Tibial nerve (tissue), 4 donors: ENCODE measurements around the gene BCCIP. TPM values are rescaled to one million over a fixed set of nuclear protein-coding genes. Genes with fewer than 3 reads are reported as not detected.
A peak's percentile ranks its signal among the peaks of the same experiment; 100 is the strongest.

ENCODE experiments used
- DNase-seq, 2 donors: peaks; one replicate each; pipeline ENCODE4 v3.0.0-alpha.2; 2019; ENCODE audit warnings: low spot score in 2 of 2
- H3K27ac ChIP-seq, 4 donors: fragments of 200-600 bp; sonication (generic) in 3 of 4; one replicate each; pipeline ENCODE4 v1.5.1; 2017 to 2019; ENCODE audit warnings: mild to moderate bottlenecking in 1 of 4
- H3K27me3 ChIP-seq, 2 donors: fragments of 200-600 bp; sonication (generic) in 1 of 2; one replicate each; pipeline versions ENCODE4 v1.5.1 to v1.6.0; 2017 to 2019
- H3K36me3 ChIP-seq, 3 donors: fragments of 200-600 bp; sonication (generic); one replicate each; pipeline ENCODE4 v1.5.1; 2018 to 2019
- H3K4me1 ChIP-seq, 4 donors: fragments of 200-600 bp; sonication (generic) in 3 of 4; one replicate each; pipeline ENCODE4 v1.5.1; 2017 to 2019
- H3K4me3 ChIP-seq, 4 donors: fragments of 200-600 bp; sonication (generic) in 3 of 4; one replicate each; pipeline ENCODE4 v1.5.1; 2017 to 2019; ENCODE audit warnings: mild to moderate bottlenecking in 1 of 4, moderate library complexity in 1 of 4
- H3K9me3 ChIP-seq, 4 donors: fragments of 200-600 bp; sonication (generic) in 3 of 4; one replicate each; pipeline ENCODE4 v1.5.1; 2017 to 2019
- EP300 ChIP-seq, 2 donors: sonication (generic); formaldehyde crosslinking; IDR thresholded peaks; one replicate each; pipeline ENCODE4 v1.6.1; 2017; ENCODE audit warnings: antibody characterized with exemption in 2 of 2, mild to moderate bottlenecking in 1 of 2
- POLR2A ChIP-seq, 2 donors: fragments of 450-650 bp; IDR thresholded peaks; one replicate each; pipeline ENCODE4 v1.6.1; 2017; ENCODE audit warnings: antibody characterized with exemption in 2 of 2, mild to moderate bottlenecking in 2 of 2, moderate library complexity in 2 of 2
- WGBS, 2 donors: methylation state at CpG; one replicate each; pipeline ENCODE4 v1.1.5; 2018; 5-methylcytosine and 5-hydroxymethylcytosine counted together
- total RNA-seq, 4 donors: library from RNA; depleted of rRNA; stranded (reverse); fragments of >200 nt; gene quantifications; one replicate each; pipeline ENCODE4 v1.1.0, GENCODE V29; 2016
- TF ChIP-seq, protein P1 (sequence below), 5 experiments: fragments of 200-600 bp in 3 of 5; fragments of 450-650 bp in 2 of 5; sonication (generic) in 3 of 5; IDR thresholded peaks; one replicate each; pipeline ENCODE4 v1.5.1; 2016 to 2019; ENCODE audit warnings: antibody characterized with exemption in 5 of 5, mild to moderate bottlenecking in 3 of 5, moderate library complexity in 2 of 5

BCCIP gene
- total RNA-seq, 4 donors from 2014 or later: 22.0 to 40.0 (median 33.6) TPM

DNA sequence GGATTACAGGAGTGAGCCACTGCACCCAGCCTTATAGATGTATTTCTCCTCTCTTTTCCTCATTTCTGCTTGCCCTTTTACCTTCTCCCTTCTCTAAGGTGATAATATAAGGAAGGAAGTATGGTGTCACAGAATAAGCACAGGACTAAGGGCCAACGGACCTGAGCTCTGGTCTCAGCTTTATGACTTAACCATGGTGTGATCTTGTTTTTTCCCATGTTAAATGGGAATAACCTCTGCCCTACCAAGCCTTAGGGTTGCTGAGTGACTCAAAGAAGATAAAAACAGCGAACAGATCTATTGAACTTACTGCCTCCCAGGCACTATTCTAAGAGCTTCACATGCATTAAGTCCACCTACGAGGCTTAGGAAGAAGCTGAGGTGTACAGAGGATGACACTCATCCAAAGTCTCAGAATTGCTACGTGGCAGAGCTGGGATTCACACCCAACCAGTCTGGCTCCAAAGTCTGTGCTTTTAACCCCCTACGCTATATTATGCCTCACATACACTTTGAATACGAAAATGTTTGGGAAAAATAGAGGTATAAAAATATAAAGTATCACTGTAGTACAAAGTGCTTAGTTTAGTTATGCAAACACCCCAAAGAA lies 5.9 kb upstream of the BCCIP start:
- Histone ChIP-seq H3K27me3 (no peaks in the 10 kb centered on the region), H3K36me3 (peaks cover 0 to 39% (median 4%) of the 10 kb centered on the region in 3 donors), H3K4me3 (no peak overlapping the region), H3K27ac (no peak overlapping the region), H3K9me3 (no peaks in the 10 kb centered on the region), H3K4me1 (peaks cover 0 to 20% (median 9%) of the 10 kb centered on the region in 4 donors)
- WGBS, 2 donors: 84 to 87% methylated on average over 6 of the region's 6 CpGs
- TF ChIP-seq EP300 (IDR thresholded peaks at IDR 0.05) (no peak), POLR2A (IDR thresholded peaks at IDR 0.05) (no peak)
- TF ChIP-seq, protein P1, sequence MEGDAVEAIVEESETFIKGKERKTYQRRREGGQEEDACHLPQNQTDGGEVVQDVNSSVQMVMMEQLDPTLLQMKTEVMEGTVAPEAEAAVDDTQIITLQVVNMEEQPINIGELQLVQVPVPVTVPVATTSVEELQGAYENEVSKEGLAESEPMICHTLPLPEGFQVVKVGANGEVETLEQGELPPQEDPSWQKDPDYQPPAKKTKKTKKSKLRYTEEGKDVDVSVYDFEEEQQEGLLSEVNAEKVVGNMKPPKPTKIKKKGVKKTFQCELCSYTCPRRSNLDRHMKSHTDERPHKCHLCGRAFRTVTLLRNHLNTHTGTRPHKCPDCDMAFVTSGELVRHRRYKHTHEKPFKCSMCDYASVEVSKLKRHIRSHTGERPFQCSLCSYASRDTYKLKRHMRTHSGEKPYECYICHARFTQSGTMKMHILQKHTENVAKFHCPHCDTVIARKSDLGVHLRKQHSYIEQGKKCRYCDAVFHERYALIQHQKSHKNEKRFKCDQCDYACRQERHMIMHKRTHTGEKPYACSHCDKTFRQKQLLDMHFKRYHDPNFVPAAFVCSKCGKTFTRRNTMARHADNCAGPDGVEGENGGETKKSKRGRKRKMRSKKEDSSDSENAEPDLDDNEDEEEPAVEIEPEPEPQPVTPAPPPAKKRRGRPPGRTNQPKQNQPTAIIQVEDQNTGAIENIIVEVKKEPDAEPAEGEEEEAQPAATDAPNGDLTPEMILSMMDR (IDR thresholded peaks at IDR 0.05): no peak
- DNase-seq: no peak

DNA sequence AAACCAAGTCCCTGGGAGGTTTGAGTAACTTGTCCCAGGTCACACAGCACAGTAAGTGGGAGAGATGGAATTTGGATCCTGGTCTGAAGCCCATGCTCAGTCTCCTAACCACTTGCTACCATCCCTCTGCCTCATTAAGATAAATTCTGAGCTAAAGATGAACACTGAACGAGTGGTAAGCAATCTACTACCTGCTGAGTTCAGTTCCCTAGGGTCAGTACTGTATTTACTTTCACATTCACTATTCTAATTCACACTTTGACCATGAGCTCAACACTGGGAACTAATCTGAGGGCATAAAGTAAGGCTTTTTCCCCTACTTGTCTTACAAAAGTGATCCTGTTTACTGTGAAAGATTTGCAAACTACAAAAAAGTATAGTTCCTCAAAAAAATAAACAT lies 2.6 kb upstream of the BCCIP start:
- TF ChIP-seq POLR2A (IDR thresholded peaks at IDR 0.05) (no peak), EP300 (IDR thresholded peaks at IDR 0.05) (no peak)
- TF ChIP-seq, protein P1 (IDR thresholded peaks at IDR 0.05): no peak
- Histone ChIP-seq H3K27ac (no peak overlapping the region), H3K9me3 (no peaks in the 10 kb centered on the region), H3K36me3 (peaks cover 0 to 7% (median 0%) of the 10 kb centered on the region in 3 donors), H3K27me3 (no peaks in the 10 kb centered on the region), H3K4me3 (no peak overlapping the region), H3K4me1 (peaks cover 0 to 40% (median 23%) of the 10 kb centered on the region in 4 donors)
- 42 to 59% methylated on average over 1 of the region's 1 CpG for WGBS, 2 donors
- no peak for DNase-seq

DNA sequence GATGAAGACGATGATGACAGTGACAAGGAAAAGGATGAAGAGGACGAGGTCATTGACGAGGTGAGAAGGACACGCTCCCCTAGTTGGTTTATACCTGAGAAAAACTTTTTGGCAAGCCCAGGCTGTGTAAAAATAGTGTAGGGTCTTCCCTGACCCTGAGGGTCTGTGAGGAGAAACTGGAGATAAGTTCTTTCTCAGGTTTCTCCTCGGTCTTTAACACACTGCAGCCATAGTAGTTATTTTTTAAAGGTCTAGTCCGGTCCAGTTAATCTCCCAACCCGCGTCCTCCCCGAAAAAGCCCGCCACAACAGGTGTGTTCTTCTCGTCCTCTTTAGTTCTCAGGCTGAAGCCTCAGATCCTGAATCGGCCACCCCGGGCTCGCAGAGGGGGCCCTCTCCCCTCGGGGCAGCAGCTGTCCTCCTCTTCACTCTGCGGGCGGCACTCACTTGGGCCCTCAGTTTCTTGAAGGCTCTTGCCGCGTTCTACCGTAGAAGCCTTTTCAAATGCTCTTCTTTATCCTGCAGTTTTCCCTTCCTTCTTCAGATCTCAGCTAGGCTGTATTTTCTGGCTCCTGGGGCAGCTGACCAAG lies 411 bp downstream of the BCCIP start:
- Histone ChIP-seq H3K4me1 (peaks cover 0 to 48% (median 23%) of the 10 kb centered on the region in 4 donors), H3K9me3 (no peaks in the 10 kb centered on the region), H3K27me3 (no peaks in the 10 kb centered on the region), H3K4me3 (peak overlapping the region; percentile 75 to 98 (median 91)), H3K36me3 (peaks cover 0 to 19% (median 11%) of the 10 kb centered on the region in 3 donors), H3K27ac (peak overlapping the region; percentile 56 to 93 (median 87))
- TF ChIP-seq EP300 (IDR thresholded peaks at IDR 0.05): no peak
- TF ChIP-seq, protein P1 (IDR thresholded peaks at IDR 0.05): no peak
- no peak for TF ChIP-seq POLR2A (IDR thresholded peaks at IDR 0.05)
- 0 to 1% methylated on average over 20 of the region's 20 CpGs for WGBS, 2 donors
- no peak for DNase-seq

DNA sequence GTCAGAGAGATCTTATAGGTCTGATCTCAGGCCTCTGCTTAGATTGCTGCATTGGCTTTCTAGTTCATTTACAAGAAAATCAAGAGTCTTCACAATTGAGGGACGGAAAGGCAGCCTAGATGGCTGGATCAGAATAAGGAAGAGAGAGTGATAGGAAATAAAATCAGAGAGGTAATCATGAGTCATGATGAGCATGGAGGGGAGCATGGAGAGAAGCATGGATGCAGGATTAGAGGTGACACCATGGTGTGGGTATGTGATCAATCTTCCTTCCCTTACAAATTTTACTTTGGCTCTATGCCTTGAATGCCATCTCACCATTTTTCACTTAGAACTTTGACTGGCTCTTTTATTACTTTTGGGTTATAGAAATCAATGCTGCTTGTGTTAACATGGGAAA lies 1.4 kb downstream of the BCCIP start:
- Histone ChIP-seq H3K27me3 (no peaks in the 10 kb centered on the region), H3K4me1 (peaks cover 0 to 48% (median 23%) of the 10 kb centered on the region in 4 donors), H3K36me3 (peaks cover 0 to 29% (median 11%) of the 10 kb centered on the region in 3 donors), H3K27ac (no peak overlapping the region), H3K9me3 (no peaks in the 10 kb centered on the region), H3K4me3 (peak overlapping the region in 2 of 4 donors; percentile 75 to 95)
- no peak for DNase-seq
- TF ChIP-seq EP300 (IDR thresholded peaks at IDR 0.05): no peak
- TF ChIP-seq POLR2A (IDR thresholded peaks at IDR 0.05): no peak
- TF ChIP-seq, protein P1 (IDR thresholded peaks at IDR 0.05): no peak
- 69 to 76% methylated on average over 1 of the region's 1 CpG for WGBS, 2 donors

DNA sequence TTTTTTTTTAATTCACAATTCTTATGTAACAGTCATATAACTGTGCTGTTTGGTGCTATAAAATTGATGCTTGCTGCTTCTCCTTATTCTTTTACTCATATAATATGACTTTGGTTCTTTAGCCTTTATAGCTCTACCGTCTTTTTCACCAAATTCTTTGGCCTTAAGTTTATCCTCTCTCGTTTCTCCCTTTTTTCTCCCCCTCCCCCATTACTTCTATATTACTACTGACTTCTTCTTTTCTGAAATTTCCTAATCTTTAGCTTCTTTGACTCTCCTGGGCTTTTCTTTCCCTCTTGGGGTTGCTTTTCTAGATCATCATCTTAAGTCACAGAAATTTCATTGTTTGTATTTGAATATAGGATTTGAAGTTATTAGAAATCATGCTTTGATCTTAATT lies 3.8 kb downstream of the BCCIP start:
- DNase-seq: no peak
- Histone ChIP-seq H3K27me3 (no peaks in the 10 kb centered on the region), H3K4me3 (no peak overlapping the region), H3K4me1 (peaks cover 0 to 32% (median 17%) of the 10 kb centered on the region in 4 donors), H3K27ac (no peak overlapping the region), H3K36me3 (peaks cover 0 to 53% (median 14%) of the 10 kb centered on the region in 3 donors), H3K9me3 (no peaks in the 10 kb centered on the region)
- TF ChIP-seq, protein P1 (IDR thresholded peaks at IDR 0.05): no peak
- TF ChIP-seq EP300 (IDR thresholded peaks at IDR 0.05): no peak
- TF ChIP-seq POLR2A (IDR thresholded peaks at IDR 0.05): no peak
- 78 to 82% methylated on average over 2 of the region's 2 CpGs for WGBS, 2 donors
